C4-2B (cell line): ENCODE measurements around the gene CAD.

Experiments used
- ZFX ChIP-seq: fragments of 450-650 bp; IDR thresholded peaks from 2 replicates; pipeline ENCODE4 v1.6.1; 2017
- TF ChIP-seq, protein P1 (sequence below): fragments of 450-650 bp; conservative IDR thresholded peaks from 2 replicates; pipeline ENCODE4 v1.5.1; 2017; ENCODE audit warnings: mild to moderate bottlenecking

DNA sequence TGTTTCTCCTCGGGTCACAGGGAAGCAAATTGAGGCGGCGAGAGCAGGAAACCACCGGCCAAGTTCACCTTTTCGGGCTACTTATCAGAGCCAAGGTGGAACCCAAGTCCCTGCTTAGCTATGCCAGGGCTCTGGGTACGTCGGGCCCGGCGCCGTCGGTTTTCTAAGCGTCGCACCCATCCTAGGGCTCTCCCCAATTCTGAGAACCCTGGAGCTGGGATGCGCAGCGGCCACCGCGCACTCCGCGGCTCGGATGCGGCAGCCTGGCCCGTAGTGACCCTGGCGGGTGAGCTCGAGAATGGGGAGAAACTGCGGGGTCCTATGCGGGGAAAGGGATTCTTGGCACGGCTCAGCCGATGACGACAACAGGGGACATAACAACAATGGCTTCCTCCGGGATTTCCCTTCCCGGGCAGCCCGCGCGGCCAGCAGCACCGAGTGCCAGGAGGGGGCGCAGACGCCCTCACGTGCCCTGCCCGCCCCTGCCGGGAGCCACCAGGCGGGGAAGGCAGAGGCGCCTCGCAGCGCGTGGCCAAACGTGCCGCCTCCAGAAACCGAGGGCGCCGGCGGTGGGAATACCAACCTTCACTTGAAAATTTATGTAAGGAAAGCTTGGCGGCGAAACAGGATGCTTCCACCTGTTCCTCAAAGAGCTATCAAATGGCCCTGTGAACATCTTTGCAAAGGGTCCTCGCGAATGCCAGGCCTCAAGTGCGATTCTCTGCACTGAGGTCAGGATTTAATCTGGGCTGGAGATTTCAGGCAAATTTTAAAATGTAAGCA lies 47.8 kb downstream of the CAD start:
- TF ChIP-seq, protein P1, sequence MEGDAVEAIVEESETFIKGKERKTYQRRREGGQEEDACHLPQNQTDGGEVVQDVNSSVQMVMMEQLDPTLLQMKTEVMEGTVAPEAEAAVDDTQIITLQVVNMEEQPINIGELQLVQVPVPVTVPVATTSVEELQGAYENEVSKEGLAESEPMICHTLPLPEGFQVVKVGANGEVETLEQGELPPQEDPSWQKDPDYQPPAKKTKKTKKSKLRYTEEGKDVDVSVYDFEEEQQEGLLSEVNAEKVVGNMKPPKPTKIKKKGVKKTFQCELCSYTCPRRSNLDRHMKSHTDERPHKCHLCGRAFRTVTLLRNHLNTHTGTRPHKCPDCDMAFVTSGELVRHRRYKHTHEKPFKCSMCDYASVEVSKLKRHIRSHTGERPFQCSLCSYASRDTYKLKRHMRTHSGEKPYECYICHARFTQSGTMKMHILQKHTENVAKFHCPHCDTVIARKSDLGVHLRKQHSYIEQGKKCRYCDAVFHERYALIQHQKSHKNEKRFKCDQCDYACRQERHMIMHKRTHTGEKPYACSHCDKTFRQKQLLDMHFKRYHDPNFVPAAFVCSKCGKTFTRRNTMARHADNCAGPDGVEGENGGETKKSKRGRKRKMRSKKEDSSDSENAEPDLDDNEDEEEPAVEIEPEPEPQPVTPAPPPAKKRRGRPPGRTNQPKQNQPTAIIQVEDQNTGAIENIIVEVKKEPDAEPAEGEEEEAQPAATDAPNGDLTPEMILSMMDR, result no peak; the same call in 1 of the 2 replicates
- no peak for TF ChIP-seq ZFX
